ENCODE results near the gene EEF1AKMT1.

GRCh38 chr13:20754009-20754408, 19.8 kb downstream of the EEF1AKMT1 start:
- TF ChIP-seq CTCF (conservative IDR thresholded peaks at IDR 0.05; ENCODE audit: low read depth, low read length) (no peak), EZH2 (IDR thresholded peaks at IDR 0.05; ENCODE audit: borderline replicate concordance, low read depth, low read length, poor library complexity, severe bottlenecking) (no peak)

All from A673 (cell line).